Left forelimb (tissue), 1 donor: ENCODE results near the gene SMG7.

Experiments
- DNase-seq: peaks from one replicate; pipeline ENCODE4 v3.0.0-alpha.2; 2018; ENCODE audit warnings: low spot score

SMG7 gene

GRCh38 chr1:183515002-183515689, 42.8 kb downstream of the SMG7 start:
- no peak for DNase-seq

- DNase-seq = no peak
Observed at GRCh38 chr1:183516725-183517124, 44.4 kb downstream of the SMG7 start.

- DNase-seq = no peak
Observed at GRCh38 chr1:183517401-183517800, 45.1 kb downstream of the SMG7 start.

- DNase-seq = no peak
Observed at GRCh38 chr1:183520379-183520778, 48.1 kb downstream of the SMG7 start.

GRCh38 chr1:183522104-183522503, 49.8 kb downstream of the SMG7 start:
- DNase-seq = no peak

GRCh38 chr1:183528577-183528976, 56.3 kb downstream of the SMG7 start:
- DNase-seq = no peak

GRCh38 chr1:183533617-183534174, 61.4 kb downstream of the SMG7 start:
- DNase-seq = no peak

GRCh38 chr1:183537405-183537804, 65.1 kb downstream of the SMG7 start:
- no peak for DNase-seq

- DNase-seq = no peak
Observed at GRCh38 chr1:183543619-183544204, 71.4 kb downstream of the SMG7 start.

GRCh38 chr1:183544598-183545297, 72.4 kb downstream of the SMG7 start:
- no peak for DNase-seq

GRCh38 chr1:183546427-183546826, 74.1 kb downstream of the SMG7 start:
- no peak for DNase-seq

- DNase-seq = no peak
Observed at GRCh38 chr1:183548116-183548515, 75.8 kb downstream of the SMG7 start.

GRCh38 chr1:183550915-183551314, 78.6 kb downstream of the SMG7 start:
- DNase-seq = no peak

- no peak for DNase-seq
Observed at GRCh38 chr1:183551924-183552323, 79.6 kb downstream of the SMG7 start.

GRCh38 chr1:183552441-183552840, 80.1 kb downstream of the SMG7 start:
- DNase-seq = no peak

- no peak for DNase-seq
Observed at GRCh38 chr1:183552891-183553290, 80.6 kb downstream of the SMG7 start.

- no peak for DNase-seq
Observed at GRCh38 chr1:183553331-183553730, 81.0 kb downstream of the SMG7 start.

GRCh38 chr1:183553764-183554163, 81.5 kb downstream of the SMG7 start:
- no peak for DNase-seq

GRCh38 chr1:183554577-183554976, 82.3 kb downstream of the SMG7 start:
- DNase-seq = no peak

GRCh38 chr1:183559061-183559460, 86.8 kb downstream of the SMG7 start:
- no peak for DNase-seq

GRCh38 chr1:183562701-183563100, 90.4 kb downstream of the SMG7 start:
- no peak for DNase-seq

- DNase-seq = no peak
Observed at GRCh38 chr1:183565261-183565660, 93.0 kb downstream of the SMG7 start.

- no peak for DNase-seq
Observed at GRCh38 chr1:183566026-183566425, 93.7 kb downstream of the SMG7 start.
